Calu3 (cell line): ENCODE results near the gene LHPP. TPM values are rescaled to one million over a fixed set of nuclear protein-coding genes. Genes with fewer than 3 reads are reported as not detected.
"Not testable (repeated sequence)": the region's sequence is repeated elsewhere in the genome, so short reads cannot be mapped to it uniquely, and the experiment has no call there.

Experiments
- BruUV-seq: library from RNA; stranded (reverse); fragments of 400-500 nt; replicated peaks from 2 replicates; lab custom pipeline; 2021; lab: Mats Ljungman, UMichigan
- CTCF ChIA-PET: fragments of 300-600 bp; sonication (Branson Sonifier 250); formaldehyde crosslinking; loops from one replicate; lab custom pipeline; 2022; ENCODE audit warnings: antibody characterized with exemption; lab: Charles Lee
- DNase-seq: peaks from one replicate; pipeline ENCODE4 v3.0.0; 2022
- H3K27ac Mint-ChIP-seq: one replicate; pipeline ENCODE4 v1.8.0; 2022; ENCODE audit warnings: mixed read lengths; ENCODE audit not compliant: unreplicated experiment
- H3K27me3 Mint-ChIP-seq: one replicate; pipeline ENCODE4 v1.8.0; 2022; ENCODE audit warnings: mixed read lengths; ENCODE audit not compliant: unreplicated experiment
- H3K36me3 Mint-ChIP-seq: one replicate; pipeline ENCODE4 v1.8.0; 2022; ENCODE audit warnings: mild to moderate bottlenecking, moderate library complexity, mixed read lengths; ENCODE audit not compliant: insufficient read depth, unreplicated experiment
- H3K4me1 Mint-ChIP-seq: one replicate; pipeline ENCODE4 v1.8.0; 2022; ENCODE audit warnings: mild to moderate bottlenecking, low read depth, mixed read lengths; ENCODE audit not compliant: unreplicated experiment
- H3K4me3 Mint-ChIP-seq: one replicate; pipeline ENCODE4 v1.8.0; 2022; ENCODE audit warnings: mild to moderate bottlenecking, low read depth, moderate library complexity, mixed read lengths; ENCODE audit not compliant: unreplicated experiment
- H3K9me3 Mint-ChIP-seq: one replicate; pipeline ENCODE4 v1.8.0; 2022; ENCODE audit warnings: low read depth, mixed read lengths; ENCODE audit not compliant: unreplicated experiment
- intact Hi-C: fragments of 100-400 bp; cut with micrococcal nuclease; formaldehyde crosslinking; loops from one replicate; pipeline ENCODE4 v1.10.0; 2022; ENCODE audit not compliant: unreplicated experiment
- total RNA-seq: library from RNA; stranded (reverse); gene quantifications from 2 replicates; pipeline ENCODE4 v1.2.3, GENCODE V29; 2022
- TF ChIP-seq, protein P1 (sequence below): fragments of 200-600 bp; IDR thresholded peaks from one replicate; pipeline ENCODE4 v1.8.0; 2022; ENCODE audit warnings: antibody characterized with exemption; ENCODE audit not compliant: unreplicated experiment

The LHPP gene
- total RNA-seq, 1 experiment from 2014 or later: 12.0 TPM

DNA sequence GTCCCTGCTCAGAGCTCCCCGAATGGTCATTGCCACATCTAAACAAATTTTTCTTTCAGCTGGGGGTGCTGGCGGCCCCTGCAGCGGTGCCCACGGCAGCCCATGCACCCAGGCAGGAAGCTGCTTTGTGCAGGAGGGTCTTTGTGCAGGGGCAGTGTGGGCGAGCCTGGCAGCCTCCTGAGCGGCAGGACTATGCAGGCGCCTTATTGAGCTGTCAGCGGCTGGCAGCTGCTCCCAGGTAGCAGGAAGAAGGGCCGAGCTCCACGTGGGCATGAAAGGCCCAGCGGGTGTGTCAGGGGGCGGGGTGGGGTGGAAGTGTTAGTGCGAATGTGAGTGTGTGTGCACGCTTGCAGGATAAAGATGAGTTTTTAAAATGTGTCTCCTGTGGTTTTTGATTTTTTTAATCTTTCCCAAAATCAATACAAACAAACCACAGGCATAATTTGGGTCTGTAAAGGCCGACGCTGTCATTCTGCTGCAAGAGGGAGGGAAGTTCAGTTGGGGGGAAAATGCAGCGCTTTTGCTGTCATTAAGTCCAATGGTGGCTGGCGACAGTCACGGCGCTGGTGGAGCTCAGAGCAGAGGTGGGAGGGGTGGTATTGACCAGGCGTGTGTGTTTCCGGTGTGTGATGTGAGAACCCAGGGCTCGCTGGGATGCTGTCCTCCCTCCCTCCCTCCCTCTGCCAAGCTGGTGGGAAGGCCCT is 83.9 kb downstream of the LHPP start:
- Mint-ChIP-seq H3K27me3 (no peaks in the 10 kb centered on the region), H3K9me3 (no peaks in the 10 kb centered on the region), H3K36me3 (no peaks in the 10 kb centered on the region), H3K27ac (no peak overlapping the region), H3K4me3 (no peak overlapping the region), H3K4me1 (no peaks in the 10 kb centered on the region)
- TF ChIP-seq, protein P1, sequence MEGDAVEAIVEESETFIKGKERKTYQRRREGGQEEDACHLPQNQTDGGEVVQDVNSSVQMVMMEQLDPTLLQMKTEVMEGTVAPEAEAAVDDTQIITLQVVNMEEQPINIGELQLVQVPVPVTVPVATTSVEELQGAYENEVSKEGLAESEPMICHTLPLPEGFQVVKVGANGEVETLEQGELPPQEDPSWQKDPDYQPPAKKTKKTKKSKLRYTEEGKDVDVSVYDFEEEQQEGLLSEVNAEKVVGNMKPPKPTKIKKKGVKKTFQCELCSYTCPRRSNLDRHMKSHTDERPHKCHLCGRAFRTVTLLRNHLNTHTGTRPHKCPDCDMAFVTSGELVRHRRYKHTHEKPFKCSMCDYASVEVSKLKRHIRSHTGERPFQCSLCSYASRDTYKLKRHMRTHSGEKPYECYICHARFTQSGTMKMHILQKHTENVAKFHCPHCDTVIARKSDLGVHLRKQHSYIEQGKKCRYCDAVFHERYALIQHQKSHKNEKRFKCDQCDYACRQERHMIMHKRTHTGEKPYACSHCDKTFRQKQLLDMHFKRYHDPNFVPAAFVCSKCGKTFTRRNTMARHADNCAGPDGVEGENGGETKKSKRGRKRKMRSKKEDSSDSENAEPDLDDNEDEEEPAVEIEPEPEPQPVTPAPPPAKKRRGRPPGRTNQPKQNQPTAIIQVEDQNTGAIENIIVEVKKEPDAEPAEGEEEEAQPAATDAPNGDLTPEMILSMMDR: no peak
- intact Hi-C loops: no loop called here
- CTCF ChIA-PET: no interaction called here
- DNase-seq: no peak
- BruUV-seq: no TSS peak

DNA sequence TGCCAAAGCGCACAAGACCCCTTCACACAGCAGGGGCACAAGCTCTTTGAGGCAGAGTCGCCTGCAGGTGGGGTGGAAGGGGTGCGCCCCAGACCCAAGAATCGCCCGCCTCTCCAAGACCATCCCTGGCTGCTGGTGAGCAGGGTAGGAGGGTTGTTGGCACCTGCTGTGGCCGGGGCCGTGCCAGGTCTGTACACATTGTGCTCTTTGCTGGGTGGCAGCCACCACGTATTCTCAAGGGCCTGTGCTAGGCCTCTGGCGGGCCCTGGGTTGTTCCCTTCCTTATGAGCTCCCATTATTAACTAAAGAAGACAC is 84.4 kb downstream of the LHPP start:
- H3K36me3 Mint-ChIP-seq: no peaks in the 10 kb centered on the region
- no peak for DNase-seq
- BruUV-seq: no TSS peak
- TF ChIP-seq, protein P1: no peak
- no peak overlapping the region for H3K4me3 Mint-ChIP-seq
- intact Hi-C loops: no loop called here
- H3K9me3 Mint-ChIP-seq: no peaks in the 10 kb centered on the region
- CTCF ChIA-PET: no interaction called here
- no peaks in the 10 kb centered on the region for H3K27me3 Mint-ChIP-seq
- H3K27ac Mint-ChIP-seq: no peak overlapping the region
- no peaks in the 10 kb centered on the region for H3K4me1 Mint-ChIP-seq

DNA sequence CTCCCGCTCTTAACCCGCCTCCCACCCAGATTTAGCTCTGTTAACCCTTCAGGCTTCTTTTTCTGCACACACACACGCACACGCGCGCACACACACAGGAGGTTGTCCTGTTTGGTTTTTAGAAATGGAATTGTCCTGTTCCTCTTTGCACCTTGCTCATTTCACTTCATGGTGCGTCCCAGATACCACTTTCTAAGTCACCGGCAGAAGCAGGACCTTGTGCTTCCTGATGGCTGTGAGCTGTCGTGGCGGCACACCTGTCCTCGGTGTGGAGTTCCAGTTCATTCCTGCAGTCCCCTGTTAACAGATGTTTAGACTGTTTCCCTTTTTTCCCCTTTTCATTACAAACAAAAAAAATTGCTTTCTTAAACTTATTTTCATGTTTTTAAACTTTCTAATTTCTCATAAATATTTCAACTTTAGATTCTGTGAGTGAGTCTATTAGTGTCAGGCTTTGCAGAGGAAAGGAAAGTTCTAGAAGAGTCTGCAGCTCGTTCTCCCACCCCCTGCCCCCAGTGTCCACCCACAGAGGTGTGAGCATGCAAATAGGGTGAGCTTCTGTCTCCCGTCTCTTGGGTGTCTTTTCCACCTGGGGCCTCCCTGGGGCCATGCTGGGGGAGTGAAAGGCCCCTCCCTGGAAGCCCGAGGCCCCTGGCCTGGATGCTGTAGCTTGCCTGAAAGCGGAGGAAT is 85.5 kb downstream of the LHPP start:
- CTCF ChIA-PET: interaction anchor here (0.6 kb wide), 1 partner anchor 212 kb away, joined by 3 read pairs; no protein-coding TSS in a partner anchor
- intact Hi-C loops: no loop called here
- H3K4me3 Mint-ChIP-seq: no peak overlapping the region
- H3K4me1 Mint-ChIP-seq: no peaks in the 10 kb centered on the region
- H3K27me3 Mint-ChIP-seq: no peaks in the 10 kb centered on the region
- BruUV-seq: no TSS peak
- no peaks in the 10 kb centered on the region for H3K36me3 Mint-ChIP-seq
- no peaks in the 10 kb centered on the region for H3K9me3 Mint-ChIP-seq
- no peak for DNase-seq
- TF ChIP-seq, protein P1: no peak
- no peak overlapping the region for H3K27ac Mint-ChIP-seq

DNA sequence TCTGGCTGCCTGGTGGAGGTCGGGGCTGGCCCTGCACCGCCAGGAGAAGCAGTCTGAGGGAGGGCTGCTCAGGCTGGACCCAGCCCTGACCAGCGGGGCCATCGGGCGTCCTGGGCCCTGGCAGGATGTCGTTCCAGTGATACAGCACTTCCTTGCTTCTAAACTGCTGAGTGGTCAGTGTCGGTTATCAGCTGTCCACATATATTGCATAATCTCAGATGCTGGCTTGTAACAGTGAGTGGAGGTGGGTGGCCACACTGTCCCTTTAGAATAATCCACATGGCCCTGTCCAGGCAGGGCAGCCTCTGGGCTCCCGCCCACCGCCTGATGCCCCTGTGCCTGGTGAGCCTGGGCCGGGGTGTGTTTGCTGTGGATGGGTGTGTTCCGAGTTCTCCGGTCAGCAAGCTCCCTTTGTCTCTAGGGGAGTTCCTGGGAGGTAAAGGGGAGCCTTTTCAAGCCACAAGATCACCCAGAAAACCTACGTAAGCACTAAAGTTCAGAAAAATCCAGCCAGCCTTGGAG is 86.1 kb downstream of the LHPP start:
- H3K27ac Mint-ChIP-seq: no peak overlapping the region
- intact Hi-C loops: no loop called here
- BruUV-seq: no TSS peak
- no peaks in the 10 kb centered on the region for H3K4me1 Mint-ChIP-seq
- no peak for DNase-seq
- TF ChIP-seq, protein P1: no peak
- no peaks in the 10 kb centered on the region for H3K27me3 Mint-ChIP-seq
- no peaks in the 10 kb centered on the region for H3K9me3 Mint-ChIP-seq
- CTCF ChIA-PET: no interaction called here
- H3K4me3 Mint-ChIP-seq: no peak overlapping the region
- H3K36me3 Mint-ChIP-seq: no peaks in the 10 kb centered on the region

DNA sequence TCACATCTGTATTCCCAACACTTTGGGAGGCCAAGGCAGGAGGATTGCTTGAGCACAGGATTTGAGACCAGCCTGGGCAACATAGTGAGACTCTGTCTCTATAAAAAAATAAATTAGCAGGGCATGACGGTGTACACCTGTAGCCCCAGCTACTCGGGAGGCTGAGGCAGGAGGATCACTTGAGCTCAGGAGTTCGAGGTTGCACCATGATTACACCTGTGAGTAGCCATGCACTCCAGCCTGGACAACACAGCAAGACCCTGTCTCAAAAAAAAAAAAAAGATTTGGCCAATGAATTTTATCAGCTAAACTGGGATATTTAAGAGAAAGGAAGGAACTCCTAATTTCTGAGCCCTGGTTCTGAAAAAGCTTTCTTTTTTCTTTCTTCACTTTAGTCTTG is 87.5 kb downstream of the LHPP start:
- CTCF ChIA-PET, DNase-seq, H3K4me1 Mint-ChIP-seq, H3K27me3 Mint-ChIP-seq, intact Hi-C loops, H3K9me3 Mint-ChIP-seq, H3K36me3 Mint-ChIP-seq, H3K4me3 Mint-ChIP-seq, H3K27ac Mint-ChIP-seq, BruUV-seq: not testable (repeated sequence)
